HG03457 (cell line): ENCODE measurements around the gene PPARG.
"Not testable (repeated sequence)": the region's sequence is repeated elsewhere in the genome, so short reads cannot be mapped to it uniquely, and the experiment has no call there.

Experiments
- ATAC-seq: cut with Tn5 transposase; IDR thresholded peaks from one replicate; pipeline ENCODE4 v1.9.1; 2021; ENCODE audit warnings: moderate number of reproducible peaks; ENCODE audit not compliant: unreplicated experiment

PPARG gene

DNA sequence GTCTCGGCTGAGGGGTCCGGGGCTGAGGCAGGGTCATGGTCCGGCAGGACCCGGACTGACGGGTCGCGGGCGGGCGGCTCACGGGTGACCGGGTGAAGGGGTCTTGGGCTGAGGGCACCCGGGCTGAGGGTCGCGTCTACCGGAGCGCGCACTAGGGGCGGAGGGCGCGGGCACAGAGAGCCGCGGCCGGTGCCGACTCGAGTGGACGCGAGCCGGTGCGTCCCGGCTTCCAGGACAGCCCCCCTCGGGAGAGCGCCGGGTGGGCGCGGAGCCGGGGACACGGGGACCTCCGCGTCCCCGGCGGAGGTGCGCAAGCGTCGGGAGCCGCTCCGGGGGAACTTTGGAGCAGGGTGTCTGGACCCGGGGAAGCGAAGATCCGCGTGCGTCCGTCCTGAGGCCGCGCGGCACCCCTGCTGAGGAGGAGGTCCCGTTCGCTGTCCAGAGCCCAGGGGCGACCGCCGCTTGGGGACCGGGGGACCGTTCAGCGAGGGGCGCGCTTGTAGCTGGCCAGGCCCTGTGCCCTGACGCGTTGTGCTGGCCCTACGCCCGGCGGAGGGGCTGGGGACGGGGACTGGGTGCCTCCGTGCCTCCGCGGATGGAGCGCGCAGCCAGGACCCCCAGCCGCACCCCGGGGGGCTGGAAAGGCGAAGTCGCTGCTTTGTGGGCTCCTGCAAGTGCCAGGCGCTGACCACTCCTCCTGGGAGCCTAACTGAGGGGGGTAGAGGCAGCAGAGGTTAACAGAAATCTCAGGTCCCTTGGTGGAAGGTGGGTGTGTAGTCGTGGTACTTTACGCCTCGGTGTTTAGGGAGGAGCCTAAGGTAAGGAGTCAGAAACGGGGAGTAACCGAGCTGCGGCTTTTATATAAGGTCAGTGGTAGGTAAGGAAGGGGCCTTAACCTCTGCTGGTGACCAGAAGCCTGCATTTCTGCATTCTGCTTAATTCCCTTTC, at the start of gene PPARG:
Gene PPARG, plus strand, starts transcription at position 889 of the 948 bp plus-strand sequence. CDS start 90,642 bp downstream, outside the sequence.
- no peak for ATAC-seq

GRCh38 chr3:12239301-12239700, 49.6 kb upstream of the PPARG start:
- no peak for ATAC-seq

- no peak for ATAC-seq
These were observed 46.1 kb upstream of the PPARG start for GRCh38 chr3:12242772-12243171.

- no peak for ATAC-seq
These were observed 42.2 kb upstream of the PPARG start for GRCh38 chr3:12246497-12247163.

DNA sequence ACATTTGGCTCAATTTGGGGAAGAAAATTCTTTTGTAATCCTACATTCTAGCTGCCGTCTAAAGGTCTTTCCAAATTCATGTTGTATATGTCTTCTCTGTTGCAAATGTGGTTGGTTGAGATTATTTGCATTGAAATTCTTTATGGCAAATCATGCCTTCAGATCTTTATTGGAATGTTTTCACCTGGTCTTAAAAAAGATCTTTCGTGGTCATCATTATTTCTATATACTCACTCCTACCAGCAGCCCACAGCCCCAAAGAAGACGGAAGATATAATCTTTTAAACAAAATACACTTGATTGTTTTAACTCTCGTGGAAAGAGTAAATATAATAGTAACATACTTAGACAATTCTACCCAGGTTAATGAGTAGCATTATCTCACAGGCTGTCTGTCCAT, 41.5 kb upstream of the PPARG start:
- no peak for ATAC-seq

GRCh38 chr3:12249519-12249918, 39.4 kb upstream of the PPARG start:
- no peak for ATAC-seq

- no peak for ATAC-seq
These were observed 36.0 kb upstream of the PPARG start for GRCh38 chr3:12252889-12253288.

- ATAC-seq, result no peak
These were observed 35.1 kb upstream of the PPARG start for GRCh38 chr3:12253516-12254343.

- ATAC-seq, result no peak
These were observed 33.5 kb upstream of the PPARG start for GRCh38 chr3:12255393-12255792.

- ATAC-seq, result no peak
These were observed 30.0 kb upstream of the PPARG start for GRCh38 chr3:12258911-12259310.

DNA sequence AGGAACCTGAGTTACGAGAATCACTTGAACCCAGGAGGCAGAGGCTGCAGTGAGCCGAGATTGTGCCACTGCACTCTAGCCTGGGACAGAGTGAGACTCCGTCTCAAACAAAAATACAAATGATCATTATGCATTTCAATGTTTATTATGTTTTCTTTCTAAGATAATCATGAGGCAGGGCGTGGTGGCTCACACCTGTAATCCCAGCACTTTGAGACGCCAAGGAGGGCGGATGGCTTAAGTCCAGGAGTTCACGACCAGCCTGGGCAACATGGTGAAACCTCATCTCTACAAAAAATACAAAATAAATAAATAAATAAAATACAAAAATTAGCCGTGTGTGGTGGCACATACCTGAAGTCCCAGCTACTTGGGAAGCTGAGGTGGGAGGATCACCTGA, 26.7 kb upstream of the PPARG start:
- not testable (repeated sequence) for ATAC-seq

DNA sequence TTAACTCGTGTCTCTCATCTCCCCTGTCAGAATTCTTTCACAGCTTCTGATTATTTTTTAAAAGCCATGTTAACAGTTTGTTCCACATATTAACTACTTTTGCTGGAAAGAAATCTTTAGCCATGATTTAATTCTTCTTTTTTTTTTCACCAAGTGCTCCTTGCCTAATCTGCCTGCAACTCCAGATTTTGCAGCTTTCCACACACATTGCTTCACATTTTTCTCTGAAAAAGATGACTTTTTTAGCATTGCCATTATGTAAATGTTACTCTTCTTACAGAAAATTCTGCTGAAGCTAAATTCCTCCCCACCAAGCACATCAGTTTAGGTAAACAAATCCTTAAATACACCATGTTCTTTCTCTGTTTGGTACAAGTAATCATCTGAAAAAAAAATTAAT, 23.4 kb upstream of the PPARG start:
- ATAC-seq, result no peak

- no peak for ATAC-seq
These were observed 22.8 kb upstream of the PPARG start for GRCh38 chr3:12266038-12266437.

DNA sequence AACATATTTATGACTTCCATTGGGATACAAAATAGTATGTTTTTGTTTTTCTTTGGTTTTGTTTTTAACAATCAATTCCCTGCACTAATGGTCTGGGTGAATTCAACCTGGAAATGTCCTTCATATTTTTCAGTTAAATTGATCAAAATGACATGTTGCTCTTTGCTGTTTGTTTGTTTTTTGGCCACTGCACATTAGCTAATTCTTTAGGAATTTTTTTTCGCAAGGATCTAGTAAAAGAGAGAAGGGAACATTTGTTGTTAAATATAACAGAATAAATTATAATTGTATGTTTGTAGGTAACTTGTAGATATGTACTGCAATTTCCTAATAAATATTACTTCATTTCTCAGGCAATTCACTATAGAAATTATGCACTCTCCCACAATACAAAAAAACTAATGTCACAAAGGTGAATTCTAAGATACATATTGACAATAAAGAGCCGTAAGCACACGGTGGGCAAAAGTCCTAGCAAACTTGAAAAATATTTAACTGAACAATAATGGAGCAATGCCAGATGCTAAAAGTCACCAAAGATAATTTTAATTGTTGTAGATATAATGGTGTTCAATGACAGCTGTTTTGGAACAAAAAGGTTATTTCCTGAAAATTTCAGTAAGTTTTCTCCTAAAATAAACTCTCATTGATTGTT, 21.4 kb upstream of the PPARG start:
- no peak for ATAC-seq

GRCh38 chr3:12268049-12268735, 20.7 kb upstream of the PPARG start:
- ATAC-seq, result no peak

DNA sequence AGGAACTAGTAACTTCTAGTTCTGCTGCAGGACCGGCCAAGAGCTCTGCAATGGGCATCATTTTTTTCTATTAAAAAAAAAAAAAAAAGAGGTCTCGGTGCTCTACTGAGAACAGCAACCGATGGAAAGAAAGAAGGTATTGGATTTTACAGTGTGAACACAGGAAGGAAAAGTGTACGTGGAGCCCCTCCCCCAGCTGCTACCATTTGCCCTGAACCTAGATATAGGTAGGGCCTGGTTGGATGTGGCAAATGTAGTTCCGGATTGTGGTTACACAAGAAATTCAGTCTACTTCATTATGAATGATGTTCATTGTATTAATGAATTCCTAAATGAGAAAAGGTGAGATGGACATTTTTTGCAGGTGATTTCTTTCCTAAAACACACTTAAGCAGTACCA, 17.9 kb upstream of the PPARG start:
- no peak for ATAC-seq

- ATAC-seq, result no peak
These were observed 15.7 kb upstream of the PPARG start for GRCh38 chr3:12273045-12273695.

- no peak for ATAC-seq
These were observed 12.8 kb upstream of the PPARG start for GRCh38 chr3:12275974-12276650.

- ATAC-seq, result not testable (repeated sequence)
These were observed 12.0 kb upstream of the PPARG start for GRCh38 chr3:12276827-12277226.
